Measurements from ENCODE around the gene SPPL2B.
"Not testable (repeated sequence)": the region's sequence is repeated elsewhere in the genome, so short reads cannot be mapped to it uniquely, and the experiment has no call there.

Gene SPPL2B

DNA sequence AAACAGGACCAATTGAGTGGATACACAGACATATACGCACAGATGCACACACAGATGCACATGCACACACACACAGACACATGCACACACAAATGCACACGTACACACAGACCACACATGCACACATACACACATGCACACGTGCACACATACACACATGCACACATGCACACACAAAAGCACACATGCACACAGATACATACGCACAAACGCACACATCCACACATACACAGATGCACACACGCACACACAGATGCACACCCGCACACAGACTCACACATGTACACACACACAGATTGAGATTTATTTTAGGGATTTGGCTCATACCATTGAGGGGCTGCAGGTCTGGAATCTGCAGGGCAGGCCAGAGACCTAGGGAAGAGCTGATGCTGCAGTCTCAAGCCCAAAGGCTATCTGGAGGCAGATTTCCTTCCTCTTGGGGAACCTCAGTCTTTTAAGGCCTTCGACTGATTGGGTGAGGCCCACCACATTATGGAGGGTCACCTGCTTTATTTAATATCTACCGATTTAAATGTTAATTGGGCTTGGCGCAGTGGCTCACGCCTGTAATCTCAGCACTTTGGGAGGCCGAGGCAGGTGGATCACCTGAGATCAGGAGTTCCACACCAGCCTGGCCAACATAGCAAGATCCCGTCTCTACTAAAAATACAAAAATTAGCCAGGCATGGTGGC is 54.2 kb downstream of the SPPL2B start:
- DNase-seq: no peak

DNA sequence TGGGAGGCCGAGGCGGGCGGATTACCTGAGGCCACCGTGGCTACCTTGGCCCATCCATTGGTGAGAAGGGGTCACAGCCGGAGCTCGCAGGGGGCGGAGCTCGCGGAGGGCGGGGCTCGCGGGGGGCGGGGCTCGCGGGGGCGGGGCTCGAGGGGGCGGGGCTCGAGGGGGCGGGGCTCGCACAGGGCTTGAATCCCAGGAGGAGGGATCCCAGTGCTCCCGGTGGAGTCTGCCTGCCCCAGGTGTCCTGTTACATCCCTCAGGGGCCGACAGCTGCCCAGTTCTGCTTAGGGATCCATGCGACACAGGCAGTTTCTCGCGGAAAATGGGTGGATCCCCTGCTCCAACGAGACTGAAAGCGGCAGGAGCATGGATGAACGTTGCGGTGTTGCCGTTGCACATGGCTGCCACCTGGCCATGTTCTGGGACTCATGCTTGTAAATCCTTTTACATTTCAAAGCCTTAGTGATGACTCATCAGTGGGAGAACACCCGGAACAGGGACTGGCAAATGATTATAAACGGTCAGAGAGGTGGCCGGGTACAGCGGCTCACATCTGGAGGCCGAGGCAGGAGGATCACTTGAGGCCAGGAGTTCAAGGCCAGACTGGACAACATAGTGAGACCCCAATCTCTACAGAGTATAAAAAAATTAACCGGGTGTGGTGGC is 56.7 kb downstream of the SPPL2B start:
- DNase-seq: peak; percentile 34

DNA sequence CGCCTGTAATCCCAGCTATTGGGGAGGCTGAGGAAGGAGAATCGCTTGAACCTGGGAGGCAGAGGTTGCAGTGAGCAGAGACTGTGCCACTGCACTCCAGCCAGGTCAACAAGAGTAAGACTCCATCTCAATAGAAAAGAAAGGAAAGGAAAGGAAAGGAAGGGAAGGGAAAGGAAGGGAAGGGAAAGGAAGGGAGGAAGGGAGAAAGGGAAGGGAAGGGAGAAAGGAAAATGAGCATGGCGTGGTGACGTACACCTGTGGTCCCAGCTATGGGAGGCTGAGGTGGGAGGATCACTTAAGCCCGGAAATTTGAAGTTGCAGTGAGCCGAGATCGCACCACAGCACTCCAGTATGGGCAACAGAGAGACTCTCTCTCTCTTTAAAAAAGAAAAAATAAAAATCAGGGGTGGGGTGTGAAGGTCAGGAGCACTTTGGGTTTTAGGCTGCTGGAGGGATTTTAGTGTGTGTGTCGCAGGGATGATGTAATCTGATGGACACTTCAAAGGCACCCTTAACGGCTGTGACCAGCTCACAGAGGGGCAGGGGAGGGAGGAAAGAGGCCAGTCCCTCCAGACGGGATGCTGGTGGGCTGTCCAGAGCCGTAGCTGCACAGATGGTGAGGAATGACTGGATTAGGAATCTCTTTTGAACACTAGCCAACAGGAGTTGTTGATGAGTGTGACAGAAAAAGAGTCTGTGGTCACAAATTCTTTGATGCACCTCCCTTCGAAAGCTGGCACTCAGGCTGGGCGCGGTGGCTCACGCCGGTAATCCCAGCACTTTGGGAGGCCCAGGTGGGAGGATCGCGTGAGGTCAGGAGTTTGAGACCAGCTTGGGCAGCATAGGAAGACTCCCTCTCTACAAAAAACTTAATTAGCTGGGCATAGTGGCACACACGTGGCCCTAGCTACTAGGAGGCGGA is 59.1 kb downstream of the SPPL2B start:
- DNase-seq: no peak

DNA sequence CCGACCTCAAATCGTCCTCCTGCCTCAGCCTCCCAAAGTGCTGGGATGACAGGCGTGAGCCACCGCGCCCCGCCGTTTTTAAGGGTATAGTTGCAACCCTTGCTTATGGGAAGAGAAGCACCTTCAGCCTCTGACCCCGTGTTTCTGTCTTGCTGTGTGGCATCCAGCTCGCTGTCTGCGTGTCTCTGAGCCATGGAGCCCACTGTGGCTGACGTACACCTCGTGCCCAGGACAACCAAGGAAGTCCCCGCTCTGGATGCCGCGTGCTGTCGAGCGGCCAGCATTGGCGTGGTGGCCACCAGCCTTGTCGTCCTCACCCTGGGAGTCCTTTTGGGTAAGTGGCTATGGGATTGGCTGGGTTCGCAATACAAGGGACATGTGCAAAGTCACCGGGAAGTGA is 61.1 kb downstream of the SPPL2B start:
- no peak for DNase-seq

DNA sequence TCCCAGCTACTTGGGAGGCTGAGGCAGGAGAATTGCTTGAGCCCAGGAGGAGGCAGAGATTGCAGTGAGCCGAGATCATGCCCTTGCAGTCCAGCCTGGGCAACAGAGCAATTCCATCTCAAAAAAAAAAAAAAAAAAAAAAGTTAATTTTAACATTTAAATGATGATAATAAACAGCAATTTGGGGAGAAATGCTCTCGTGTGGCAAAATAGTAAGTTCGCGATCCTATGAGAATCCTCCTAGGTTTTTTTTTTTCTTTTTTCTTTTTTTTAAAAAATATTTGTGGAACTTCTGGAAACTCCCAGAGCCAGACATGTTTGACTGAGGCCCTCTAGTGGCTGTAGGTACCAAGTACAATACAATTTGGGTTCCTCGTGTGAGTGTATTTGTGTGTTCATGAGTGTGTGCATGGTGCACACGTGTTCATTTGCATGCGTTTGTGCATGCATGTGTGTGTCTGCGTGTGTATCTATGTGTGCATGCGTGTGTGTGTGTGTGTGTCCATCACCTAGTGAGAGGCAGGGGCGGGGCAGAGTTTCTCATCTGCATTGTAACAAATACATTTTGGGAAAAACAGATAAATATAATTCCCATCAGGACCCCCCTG is 62.7 kb downstream of the SPPL2B start:
- peak; percentile 78 for DNase-seq

DNA sequence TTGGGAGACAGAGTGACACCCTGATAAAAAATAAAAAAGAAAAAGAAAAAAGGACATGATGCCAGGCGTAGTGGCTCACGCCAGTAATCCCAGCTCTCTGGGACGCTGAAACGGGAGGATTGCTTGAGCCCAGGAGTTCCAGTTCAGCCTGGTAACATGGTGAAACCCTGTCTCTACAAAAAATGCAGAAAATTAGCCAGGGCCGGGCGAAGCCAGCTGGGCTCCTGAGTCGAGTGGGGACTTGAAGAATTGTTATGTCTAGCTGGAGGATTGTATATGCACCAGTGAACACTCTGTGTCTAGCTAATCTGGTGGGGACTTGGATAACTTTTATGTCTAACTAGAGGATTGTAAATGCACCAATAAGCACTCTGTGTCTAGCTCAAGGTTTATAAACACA is 63.9 kb downstream of the SPPL2B start:
- no peak for DNase-seq

DNA sequence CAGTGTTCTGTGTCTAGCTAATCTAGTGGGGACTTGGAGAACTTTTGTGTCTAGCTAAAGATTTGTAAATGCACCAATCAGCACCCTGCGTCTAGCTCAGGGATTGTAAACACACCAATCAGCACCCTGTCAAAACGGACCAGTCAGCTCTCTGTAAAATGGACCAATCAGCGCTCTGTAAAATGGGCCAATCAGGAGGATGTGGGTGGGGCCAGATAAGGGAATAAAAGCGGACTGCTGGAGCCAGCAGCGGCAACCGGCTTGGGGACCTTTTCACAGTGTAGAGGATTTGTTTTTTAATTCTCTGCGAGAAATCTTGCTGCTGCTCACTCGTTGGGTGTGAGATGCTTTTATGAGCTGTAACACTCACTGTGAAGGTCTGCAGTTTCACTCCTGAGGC is 64.4 kb downstream of the SPPL2B start:
- not testable (repeated sequence) for DNase-seq

DNA sequence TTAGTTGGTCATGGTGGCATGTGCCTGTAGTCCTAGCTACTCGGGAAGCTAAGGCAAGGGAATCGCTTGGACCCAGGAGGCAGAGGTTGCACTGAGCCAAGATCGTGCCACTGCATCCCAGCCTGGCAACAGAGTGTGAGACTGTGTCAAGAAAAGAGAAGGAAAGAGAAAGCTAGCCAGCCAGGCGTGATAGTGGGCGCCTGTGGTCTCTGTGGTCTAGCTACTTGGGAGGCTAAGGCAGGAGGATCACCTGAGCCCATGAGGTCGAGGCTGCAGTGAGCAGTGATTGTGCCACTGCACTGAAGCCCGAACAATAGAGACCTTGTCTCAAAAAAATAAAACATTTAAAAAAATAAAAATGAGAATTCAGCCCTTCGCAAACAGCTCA is 65.6 kb downstream of the SPPL2B start:
- peak; percentile 19 for DNase-seq

DNA sequence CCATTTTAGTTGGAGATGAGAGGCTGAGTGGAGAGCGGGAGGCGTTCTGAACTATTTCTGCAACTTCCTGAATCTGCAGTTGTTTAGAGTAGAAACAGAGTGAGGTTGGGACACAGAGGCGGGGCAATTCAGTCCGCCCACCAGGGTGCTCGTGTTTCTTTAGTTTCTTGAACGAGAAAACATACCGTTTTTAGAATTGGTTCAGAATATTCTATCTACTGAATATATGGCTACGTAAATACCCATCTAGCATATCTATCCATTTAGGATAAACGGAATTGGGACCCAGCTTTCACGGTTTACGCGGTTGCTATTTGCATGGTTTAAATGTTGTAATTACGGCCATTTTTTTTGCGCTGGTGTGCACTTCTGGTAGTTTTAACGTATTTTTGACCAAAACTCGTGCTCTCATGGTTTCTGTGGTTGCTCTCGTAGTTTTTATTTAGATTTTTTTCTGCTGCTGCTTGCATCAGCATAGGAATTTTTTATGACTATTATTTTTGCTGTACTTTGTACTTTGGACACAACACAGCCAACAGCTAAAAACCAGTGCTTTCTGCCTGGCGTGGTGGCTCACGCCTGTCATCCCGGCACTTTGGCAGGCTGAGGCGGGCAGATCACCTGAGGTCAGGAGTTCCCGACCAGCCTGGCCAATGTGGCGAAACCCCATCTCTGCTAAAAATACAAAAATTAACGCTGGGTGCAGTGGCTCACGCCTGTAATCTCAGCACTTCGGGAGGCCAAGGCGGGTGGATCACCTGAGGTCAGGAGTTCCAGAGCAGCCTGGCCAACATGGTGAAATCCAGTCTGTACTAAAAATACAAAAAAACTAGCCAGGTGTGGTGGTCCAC is 66.2 kb downstream of the SPPL2B start:
- peak; percentile 81 for DNase-seq

DNA sequence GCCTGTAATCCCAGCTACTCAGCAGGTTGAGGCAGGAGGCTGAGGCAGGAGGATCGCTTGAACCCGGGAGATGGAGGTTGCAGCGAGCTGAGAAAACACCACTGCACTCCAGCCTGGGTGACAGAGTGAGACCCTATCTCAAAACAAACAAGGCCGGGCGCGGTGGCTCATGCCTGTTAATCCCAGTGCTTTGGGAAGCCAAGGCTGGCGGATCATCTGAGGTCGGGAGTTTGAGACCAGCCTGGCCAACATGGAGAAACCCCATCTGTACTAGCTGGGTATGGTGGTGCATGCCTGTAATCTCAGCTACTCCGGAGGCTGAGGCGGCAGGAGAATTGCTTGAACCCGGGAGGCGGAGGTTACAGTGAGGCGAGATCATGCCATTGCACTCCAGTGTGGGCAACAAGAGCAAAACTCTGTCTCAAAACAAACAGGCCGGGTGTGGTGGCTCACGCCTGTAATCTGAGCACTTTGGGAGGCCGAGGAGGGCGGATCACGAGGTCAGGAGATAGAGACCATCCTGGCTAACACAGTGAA is 66.9 kb downstream of the SPPL2B start:
- not testable (repeated sequence) for DNase-seq

DNA sequence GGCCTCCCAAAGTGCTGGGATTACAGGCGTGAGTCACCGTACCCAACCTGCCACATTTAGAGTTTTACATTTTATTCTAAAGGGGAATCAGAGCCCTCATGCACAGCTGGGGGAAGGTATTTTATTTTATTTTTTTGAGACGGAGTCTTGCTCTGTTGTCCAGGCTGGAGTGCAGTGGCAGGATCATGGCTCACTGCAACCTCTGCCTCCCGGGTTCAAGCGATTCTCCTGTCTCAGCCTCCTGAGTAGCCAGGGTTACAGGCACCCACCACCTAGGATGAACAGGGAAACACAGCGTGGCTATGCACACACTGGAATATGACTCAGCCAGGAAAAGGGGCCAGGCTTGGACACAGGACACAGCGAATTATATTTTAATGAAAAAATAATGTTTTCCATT is 68.7 kb downstream of the SPPL2B start:
- not testable (repeated sequence) for DNase-seq

DNA sequence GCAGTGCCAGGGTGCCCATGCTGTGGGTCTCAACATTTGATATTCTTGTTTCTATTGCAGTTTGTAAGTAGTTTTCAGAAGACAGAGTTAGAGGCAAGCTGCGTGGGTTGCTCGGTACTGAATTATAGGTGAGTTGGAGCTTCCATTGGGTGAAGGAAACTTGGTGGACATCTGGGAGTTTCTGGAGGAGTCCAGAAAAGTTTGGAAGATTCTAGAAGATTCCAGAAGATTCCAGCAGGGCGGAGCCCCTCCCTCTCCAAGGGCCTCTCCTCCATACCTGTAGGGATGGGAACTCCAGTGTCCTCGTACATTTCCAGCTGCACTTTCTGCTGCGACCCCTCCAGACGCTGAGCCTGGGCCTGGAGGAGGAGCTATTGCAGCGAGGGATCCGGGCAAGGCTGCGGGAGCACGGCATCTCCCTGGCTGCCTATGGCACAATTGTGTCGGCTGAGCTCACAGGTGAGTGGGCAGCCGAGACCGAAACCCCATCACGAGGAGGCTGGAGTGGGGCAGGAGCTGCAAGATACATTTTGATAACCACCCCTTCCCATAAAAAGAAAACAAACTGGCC is 70.3 kb downstream of the SPPL2B start:
- DNase-seq: no peak

DNA sequence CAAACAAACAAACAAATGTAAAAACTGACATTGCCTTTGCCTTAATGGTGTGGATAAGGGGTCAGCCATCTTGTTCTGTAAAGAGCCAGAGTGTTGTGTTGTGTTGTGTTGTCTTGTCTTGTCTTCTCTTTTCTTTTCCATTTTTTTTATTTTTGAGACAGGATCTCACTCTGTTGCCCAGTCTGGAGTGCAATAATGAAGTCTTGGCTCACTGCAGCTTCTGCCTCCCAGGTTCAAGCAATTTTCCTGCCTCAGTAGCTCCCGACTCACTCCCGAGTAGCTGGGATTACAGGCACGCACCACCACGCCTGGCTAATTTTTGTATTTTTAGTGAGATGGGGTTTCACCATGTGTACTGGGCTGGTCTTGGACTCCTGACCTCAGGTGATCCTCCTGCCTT is 71.1 kb downstream of the SPPL2B start:
- DNase-seq: no peak
